ENCODE results near the gene SPDYC. TPM values are rescaled to one million over a fixed set of nuclear protein-coding genes. Genes with fewer than 3 reads are reported as not detected.

The SPDYC gene
- total and polyA plus RNA-seq, 11 donors, result not detected

GRCh38 chr11:65194564-65194963, 24.5 kb downstream of the SPDYC start:
- Histone ChIP-seq H3K36me3 (peaks cover 0 to 98% (median 83%) of the 10 kb centered on the region in 9 donors), H3K27me3 (no peaks in the 10 kb centered on the region), H3K4me3 (no peak overlapping the region), H3K9me3 (no peaks in the 10 kb centered on the region), H3K4me1 (no peaks in the 10 kb centered on the region), H3K27ac (no peak overlapping the region)
- no peak for DNase-seq
- TF ChIP-seq, protein P1, sequence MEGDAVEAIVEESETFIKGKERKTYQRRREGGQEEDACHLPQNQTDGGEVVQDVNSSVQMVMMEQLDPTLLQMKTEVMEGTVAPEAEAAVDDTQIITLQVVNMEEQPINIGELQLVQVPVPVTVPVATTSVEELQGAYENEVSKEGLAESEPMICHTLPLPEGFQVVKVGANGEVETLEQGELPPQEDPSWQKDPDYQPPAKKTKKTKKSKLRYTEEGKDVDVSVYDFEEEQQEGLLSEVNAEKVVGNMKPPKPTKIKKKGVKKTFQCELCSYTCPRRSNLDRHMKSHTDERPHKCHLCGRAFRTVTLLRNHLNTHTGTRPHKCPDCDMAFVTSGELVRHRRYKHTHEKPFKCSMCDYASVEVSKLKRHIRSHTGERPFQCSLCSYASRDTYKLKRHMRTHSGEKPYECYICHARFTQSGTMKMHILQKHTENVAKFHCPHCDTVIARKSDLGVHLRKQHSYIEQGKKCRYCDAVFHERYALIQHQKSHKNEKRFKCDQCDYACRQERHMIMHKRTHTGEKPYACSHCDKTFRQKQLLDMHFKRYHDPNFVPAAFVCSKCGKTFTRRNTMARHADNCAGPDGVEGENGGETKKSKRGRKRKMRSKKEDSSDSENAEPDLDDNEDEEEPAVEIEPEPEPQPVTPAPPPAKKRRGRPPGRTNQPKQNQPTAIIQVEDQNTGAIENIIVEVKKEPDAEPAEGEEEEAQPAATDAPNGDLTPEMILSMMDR (IDR thresholded peaks at IDR 0.05), result no peak
- no peak for TF ChIP-seq POLR2A (IDR thresholded peaks at IDR 0.05)
- 94 to 96% (median 96%) methylated on average over 2 of the region's 2 CpGs for WGBS, 4 donors
- intact Hi-C loops (cut with DNase I), result no loop called here
- ATAC-seq, result no peak

DNA sequence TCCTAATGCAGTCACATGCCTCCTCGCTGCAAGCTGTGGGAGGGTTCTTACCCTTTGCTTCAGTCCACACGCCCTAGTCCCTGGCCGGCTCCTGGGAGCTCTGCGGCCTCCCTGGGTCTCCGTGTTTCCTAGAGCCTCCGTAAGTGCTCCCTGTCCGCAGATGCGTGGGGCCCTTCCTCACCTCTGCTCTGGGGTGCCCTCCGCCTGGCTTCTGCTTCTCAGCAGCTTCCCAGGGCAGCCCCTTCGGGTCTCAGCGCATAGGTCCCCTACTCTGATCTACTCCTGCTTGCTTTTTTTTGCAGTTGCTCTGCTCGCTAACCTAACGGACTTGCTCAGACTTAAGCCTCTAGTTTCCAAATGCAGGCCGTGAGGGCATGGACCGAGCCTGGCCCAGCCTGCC, 34.1 kb downstream of the SPDYC start:
- peaks cover 0 to 95% (median 86%) of the 10 kb centered on the region in 9 donors for H3K36me3 ChIP-seq
- DNase-seq (peak in 1 of 5 donors; percentile 4), ATAC-seq (peak in 1 of 4 donors; percentile 14)
- H3K4me1 ChIP-seq, result no peaks in the 10 kb centered on the region
- intact Hi-C loops (cut with DNase I), result loop anchor here in 1 of 10 donors (10.0 kb wide), 1 partner anchor 51 kb away; no protein-coding TSS in a partner anchor
- 93 to 94% (median 94%) methylated on average over 15 of the region's 15 CpGs for WGBS, 4 donors
- no peak for TF ChIP-seq POLR2A (IDR thresholded peaks at IDR 0.05)
- TF ChIP-seq, protein P1 (IDR thresholded peaks at IDR 0.05), result no peak
- H3K27ac ChIP-seq, result no peak overlapping the region
- H3K4me3 ChIP-seq, result no peak overlapping the region
- H3K27me3 ChIP-seq, result no peaks in the 10 kb centered on the region
- no peaks in the 10 kb centered on the region for H3K9me3 ChIP-seq

DNA sequence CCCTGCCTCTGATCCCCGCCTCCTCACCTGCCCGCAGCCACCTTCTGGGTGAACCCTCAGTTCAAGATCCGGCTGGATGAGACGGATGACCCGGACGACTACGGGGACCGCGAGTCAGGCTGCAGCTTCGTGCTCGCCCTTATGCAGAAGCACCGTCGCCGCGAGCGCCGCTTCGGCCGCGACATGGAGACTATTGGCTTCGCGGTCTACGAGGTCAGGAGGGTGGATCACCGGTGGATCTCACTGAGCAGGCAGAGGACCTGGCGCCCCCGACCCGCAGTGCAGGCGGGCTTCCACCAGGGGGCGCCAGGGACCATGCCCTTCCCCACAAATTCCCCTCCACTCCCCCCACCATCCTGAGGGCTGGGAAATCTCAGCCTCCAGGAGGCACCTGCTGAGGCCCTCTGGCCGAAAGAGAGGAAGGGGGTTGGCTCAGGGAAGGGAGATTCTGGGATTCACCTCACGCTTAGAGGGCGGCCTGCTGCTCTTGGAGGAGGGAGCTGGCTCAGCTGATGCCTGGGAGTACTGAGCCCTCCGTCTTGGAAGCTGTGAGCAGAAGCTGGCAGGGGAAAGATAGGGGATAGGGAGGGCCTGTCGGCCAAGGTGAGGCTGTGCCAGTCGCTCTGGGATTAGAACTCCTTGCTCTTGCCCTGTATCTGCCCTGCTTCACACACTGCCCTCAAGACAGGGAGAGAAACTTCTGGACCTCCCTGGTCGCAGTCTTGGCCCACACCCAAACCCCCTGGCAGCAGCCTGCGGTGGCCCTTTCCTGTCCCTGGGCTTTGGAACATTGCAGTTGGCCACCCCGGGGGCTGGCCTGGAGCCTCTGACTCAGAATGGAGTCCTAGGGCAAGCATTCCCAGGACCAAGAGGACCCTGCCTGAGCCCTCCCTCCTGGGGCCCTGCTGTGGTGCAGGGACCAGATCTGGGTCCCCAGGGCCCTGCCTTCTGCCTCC, 34.9 kb downstream of the SPDYC start:
- Histone ChIP-seq H3K27ac (no peak overlapping the region), H3K9me3 (no peaks in the 10 kb centered on the region), H3K4me3 (no peak overlapping the region), H3K36me3 (peaks cover 0 to 95% (median 87%) of the 10 kb centered on the region in 9 donors), H3K27me3 (no peaks in the 10 kb centered on the region), H3K4me1 (no peaks in the 10 kb centered on the region)
- peak in 3 of 4 donors; percentile 42 to 62 (median 45) for ATAC-seq
- DNase-seq, result peak in 1 of 5 donors; percentile 19
- 61 to 78% (median 66%) methylated on average over 10 to 38 of the region's 38 CpGs for WGBS, 4 donors
- TF ChIP-seq, protein P1 (IDR thresholded peaks at IDR 0.05), result peak; percentile 68 to 96 (median 80)
- TF ChIP-seq POLR2A (IDR thresholded peaks at IDR 0.05), result no peak
- intact Hi-C loops (cut with DNase I), result loop anchor here in 2 of 10 donors (5.0 to 10.0 kb wide), 2 partner anchors 47 to 50 kb away; no protein-coding TSS in a partner anchor

DNA sequence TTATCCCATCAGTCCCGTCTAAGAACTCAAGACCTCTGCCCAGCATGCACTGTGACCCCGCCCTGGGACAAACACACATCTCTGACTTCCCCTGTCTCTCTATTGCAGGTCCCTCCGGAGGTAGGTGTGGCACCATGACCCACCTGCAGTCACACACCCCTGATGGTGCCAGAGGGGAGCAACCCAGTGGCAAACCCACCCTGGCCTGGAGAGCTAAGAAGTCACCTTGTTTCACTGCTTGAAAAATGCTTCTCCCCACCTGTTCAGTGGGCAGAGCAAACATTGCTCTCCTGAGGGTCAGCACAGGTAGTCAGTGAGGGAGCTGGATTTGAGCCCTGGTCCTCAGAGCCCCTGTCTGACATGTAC, 35.6 kb downstream of the SPDYC start:
- WGBS, 4 donors, result 69 to 78% (median 73%) methylated on average over 2 to 3 of the region's 3 CpGs
- intact Hi-C loops (cut with DNase I), result loop anchor here in 2 of 10 donors (5.0 to 10.0 kb wide), 2 partner anchors 47 to 49 kb away; no protein-coding TSS in a partner anchor

More for the DNA sequence above, 35.6 kb downstream of the SPDYC start:
- no peaks in the 10 kb centered on the region for H3K4me1 ChIP-seq
- H3K27ac ChIP-seq, result no peak overlapping the region
- H3K9me3 ChIP-seq, result no peaks in the 10 kb centered on the region
- TF ChIP-seq, protein P1 (IDR thresholded peaks at IDR 0.05), result no peak
- no peak for TF ChIP-seq POLR2A (IDR thresholded peaks at IDR 0.05)
- H3K27me3 ChIP-seq, result no peaks in the 10 kb centered on the region
- no peak for ATAC-seq
- H3K36me3 ChIP-seq, result peaks cover 0 to 95% (median 88%) of the 10 kb centered on the region in 9 donors
- no peak overlapping the region for H3K4me3 ChIP-seq
- DNase-seq, result no peak
